K562 (cell line): Measurements from ENCODE around the gene MAP4K1. TPM values are rescaled to one million over a fixed set of nuclear protein-coding genes. Genes with fewer than 3 reads are reported as not detected.

Experiments used
- ETV5 ChIP-seq: sonication (generic); formaldehyde crosslinking; IDR thresholded peaks from 2 replicates; pipeline ENCODE4 v1.4.0; 2020; ENCODE audit warnings: low read depth, mild to moderate bottlenecking, missing genetic modification reagents
- HEY1 ChIP-seq: fragments of 250-450 bp; sonication (Bioruptor Pico); IDR thresholded peaks from 2 replicates; pipeline ENCODE4 v1.5.0; 2020; ENCODE audit warnings: mild to moderate bottlenecking, moderate library complexity, borderline replicate concordance
- HINFP ChIP-seq: fragments of 450-650 bp; conservative IDR thresholded peaks from 2 replicates; pipeline ENCODE4 v1.6.1; 2016; ENCODE audit warnings: missing genetic modification characterization, low read depth, mild to moderate bottlenecking, control low read depth, missing compliant biosample characterization
- KDM1A ChIP-seq, 2 experiments: fragments of 450-650 bp; IDR thresholded peaks; 2 replicates each; pipeline ENCODE4 v1.6.1; 2016; ENCODE audit warnings: mild to moderate bottlenecking in 2 of 2
- MAFG ChIP-seq: fragments of 450-650 bp; conservative IDR thresholded peaks from 2 replicates; pipeline ENCODE4 v1.6.1; 2016; ENCODE audit warnings: missing genetic modification characterization, missing compliant biosample characterization
- MAZ ChIP-seq, 2 experiments: fragments of 450-650 bp in 1 of 2; sonication (generic) in 1 of 2; formaldehyde crosslinking; IDR thresholded peaks in 1 of 2; conservative IDR thresholded peaks in 1 of 2; 2 replicates each; pipeline versions ENCODE4 v1.4.0 to v1.5.0; 2020; ENCODE audit warnings: mild to moderate bottlenecking in 1 of 2, missing genetic modification reagents in 1 of 2
- MTA1 ChIP-seq: fragments of 450-650 bp; IDR thresholded peaks from 2 replicates; pipeline ENCODE4 v1.6.1; 2017; ENCODE audit warnings: borderline replicate concordance
- NFXL1 ChIP-seq: fragments of 450-650 bp; formaldehyde crosslinking; IDR thresholded peaks from 2 replicates; pipeline ENCODE4 v1.4.0; 2021; ENCODE audit warnings: mild to moderate bottlenecking
- NR4A1 ChIP-seq, 2 experiments: fragments of 250-450 bp in 1 of 2; fragments of 450-650 bp in 1 of 2; sonication (Bioruptor Pico) in 1 of 2; IDR thresholded peaks; 2 replicates each; pipeline versions ENCODE4 v1.4.0 to v1.6.1; 2016 to 2020; ENCODE audit warnings: mild to moderate bottlenecking in 2 of 2, missing compliant biosample characterization in 1 of 2, missing genetic modification characterization in 1 of 2, moderate library complexity in 1 of 2
- POLR2B ChIP-seq: fragments of 450-650 bp; IDR thresholded peaks from 2 replicates; pipeline ENCODE4 v1.6.1; 2018; ENCODE audit warnings: low read depth; ENCODE audit not compliant: partially characterized antibody
- STAT6 ChIP-seq: sonication (generic); formaldehyde crosslinking; IDR thresholded peaks from 2 replicates; pipeline ENCODE4 v1.8.1; 2023; ENCODE audit warnings: mild to moderate bottlenecking, missing genetic modification reagents
- TAF15 ChIP-seq: fragments of 200-400 bp; formaldehyde crosslinking; IDR thresholded peaks from 2 replicates; pipeline ENCODE4 v1.6.1; 2017; ENCODE audit warnings: mild to moderate bottlenecking, low read depth, low read length, moderate library complexity
- YBX1 ChIP-seq: fragments of 450-650 bp; IDR thresholded peaks from 2 replicates; pipeline ENCODE4 v1.7.1; 2016; ENCODE audit warnings: mild to moderate bottlenecking
- ZNF146 ChIP-seq: IDR thresholded peaks from one replicate; pipeline ENCODE4 v1.6.1; 2018; ENCODE audit warnings: missing compliant biosample characterization; ENCODE audit not compliant: unreplicated experiment
- ZNF282 ChIP-seq: sonication (generic); formaldehyde crosslinking; IDR thresholded peaks from 2 replicates; pipeline ENCODE4 v1.8.1; 2023; ENCODE audit warnings: missing genetic modification reagents
- ZNF561 ChIP-seq: fragments of 450-650 bp; formaldehyde crosslinking; conservative IDR thresholded peaks from 2 replicates; pipeline ENCODE4 v1.4.0; 2020; ENCODE audit warnings: mild to moderate bottlenecking, moderate library complexity
- ZNF717 ChIP-seq: fragments of 250-450 bp; sonication (Bioruptor Pico); IDR thresholded peaks from 2 replicates; pipeline ENCODE4 v1.5.0; 2021
- polyA plus RNA-seq, 8 experiments: library from polyadenylated mRNA; depleted of rRNA in 4 of 8; stranded (reverse) in 5 of 8; unstranded in 3 of 8; fragments of >200 nt; fragmentation: Nextera tagmentation in 2 of 8; fragmentation: Illumina TruSeq in 1 of 8; extraction: Ambion mirVana in 2 of 8; extraction: Trizol in 1 of 8; gene quantifications; 2 replicates each; pipeline versions ENCODE4 v1.2.1 to v1.2.3, GENCODE V29; 2011 to 2014; ENCODE audit warnings: inconsistent platforms in 1 of 8, missing spikeins in 1 of 8
- total RNA-seq, 7 experiments: library from RNA; depleted of rRNA in 6 of 7; stranded (reverse); fragments of >200 nt in 6 of 7; fragmentation: Illumina TruSeq in 2 of 7; extraction: Trizol in 2 of 7; gene quantifications; 2 replicates each; pipeline versions ENCODE4 v1.2.1 to v1.2.3, GENCODE V29; 2011 to 2021; ENCODE audit warnings: low replicate concordance in 1 of 7
- TF ChIP-seq, protein P1 (sequence below): fragments of 250-450 bp; sonication (Bioruptor Pico); IDR thresholded peaks from 2 replicates; pipeline ENCODE4 v1.8.0; 2022; ENCODE audit warnings: moderate library complexity, mild to moderate bottlenecking, inconsistent platforms
- TF ChIP-seq, protein P2 (sequence below): sonication (generic); formaldehyde crosslinking; IDR thresholded peaks from 2 replicates; pipeline ENCODE4 v1.8.0; 2022; ENCODE audit warnings: mild to moderate bottlenecking, low read depth, missing genetic modification reagents
- TF ChIP-seq, protein P3 (sequence below): fragments of 450-650 bp; IDR thresholded peaks from 2 replicates; pipeline ENCODE4 v1.6.1; 2016

Gene MAP4K1
- total and polyA plus RNA-seq, 9 of the 15 experiments (the other 6 are each of a cell fraction or from before 2014, with no cell fraction given), result 0.14 to 3.2 (median 0.73) TPM; not detected in 1

DNA sequence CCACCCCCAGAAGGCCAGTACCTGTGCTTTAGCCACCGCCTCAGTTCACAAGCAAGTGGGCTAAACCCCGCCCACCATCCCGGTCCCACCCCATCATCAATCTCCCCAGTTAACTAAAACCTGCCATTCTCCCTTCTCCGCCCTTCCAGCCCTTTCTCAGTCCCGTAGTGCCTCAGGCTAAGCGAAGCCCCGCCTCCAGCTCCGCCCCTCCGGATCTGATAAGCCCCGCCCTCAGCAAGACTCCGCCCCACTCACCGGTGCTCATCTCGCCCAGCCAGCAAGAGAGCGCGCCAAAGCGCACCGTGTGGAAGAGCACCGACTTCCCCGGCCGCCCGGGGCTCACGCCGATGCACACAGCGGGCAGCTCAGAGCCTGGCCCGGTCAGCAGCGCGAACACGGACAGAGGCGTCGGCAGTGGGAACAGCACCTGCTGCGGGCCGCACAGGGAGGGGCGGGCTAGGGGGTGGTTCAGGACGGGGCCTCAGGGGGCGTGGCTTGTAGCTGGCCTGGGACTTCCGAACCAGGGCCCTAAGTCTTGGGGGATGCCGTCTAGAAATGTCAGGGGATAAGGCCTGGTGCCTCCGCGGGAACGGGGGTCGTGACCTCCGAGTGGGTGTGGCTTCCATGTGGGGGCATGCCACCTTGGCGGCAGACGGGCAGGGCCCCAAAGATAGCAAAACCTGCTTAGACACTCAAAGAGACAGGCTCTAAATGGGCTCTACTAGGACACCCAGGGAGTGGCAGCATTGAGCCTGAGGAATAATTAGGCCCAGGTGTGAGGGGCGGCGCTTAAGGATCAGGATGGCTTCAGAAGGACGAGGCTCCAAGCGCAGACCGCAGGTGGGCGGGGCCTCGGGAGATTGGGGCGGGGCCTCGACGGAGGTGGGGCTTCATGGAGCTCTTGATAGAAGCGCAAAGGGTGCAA, 21.4 kb downstream of the MAP4K1 start (continued):
- TF ChIP-seq ZNF561 (CRISPR knock-in tag) (no peak), HEY1 (CRISPR knock-in tag) (no peak), MAFG (no peak), HINFP (tag) (no peak), TAF15 (no peak), STAT6 (CRISPR knock-in tag) (0 out of 2 replicates have a peak, but pooled peaks have one; percentile 50), KDM1A (IDR thresholded peaks at IDR 0.05) (no peak), ZNF146 (CRISPR knock-in tag) (no peak), NR4A1 (CRISPR knock-in tag; IDR thresholded peaks at IDR 0.05) (no peak), NR4A1 (tag; IDR thresholded peaks at IDR 0.05) (no peak), MTA1 (no peak), POLR2B (no peak), YBX1 (no peak), ZNF717 (CRISPR knock-in tag) (no peak), NFXL1 (CRISPR knock-in tag) (no peak), ZNF282 (CRISPR knock-in tag) (no peak), MAZ (CRISPR knock-in tag; conservative IDR thresholded peaks at IDR 0.05 in 1 of 2, IDR thresholded peaks at IDR 0.05 in 1 of 2) (peak; percentile 70 to 71), ETV5 (CRISPR knock-in tag) (0 out of 2 replicates have a peak, but pooled peaks have one; percentile 41)
- TF ChIP-seq, protein P1, sequence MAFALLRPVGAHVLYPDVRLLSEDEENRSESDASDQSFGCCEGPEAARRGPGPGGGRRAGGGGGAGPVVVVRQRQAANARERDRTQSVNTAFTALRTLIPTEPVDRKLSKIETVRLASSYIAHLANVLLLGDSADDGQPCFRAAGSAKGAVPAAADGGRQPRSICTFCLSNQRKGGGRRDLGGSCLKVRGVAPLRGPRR (CRISPR knock-in tag), result no peak
- TF ChIP-seq, protein P2, sequence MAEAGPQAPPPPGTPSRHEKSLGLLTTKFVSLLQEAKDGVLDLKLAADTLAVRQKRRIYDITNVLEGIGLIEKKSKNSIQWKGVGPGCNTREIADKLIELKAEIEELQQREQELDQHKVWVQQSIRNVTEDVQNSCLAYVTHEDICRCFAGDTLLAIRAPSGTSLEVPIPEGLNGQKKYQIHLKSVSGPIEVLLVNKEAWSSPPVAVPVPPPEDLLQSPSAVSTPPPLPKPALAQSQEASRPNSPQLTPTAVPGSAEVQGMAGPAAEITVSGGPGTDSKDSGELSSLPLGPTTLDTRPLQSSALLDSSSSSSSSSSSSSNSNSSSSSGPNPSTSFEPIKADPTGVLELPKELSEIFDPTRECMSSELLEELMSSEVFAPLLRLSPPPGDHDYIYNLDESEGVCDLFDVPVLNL, result peak; percentile 48; the same call in 1 of the 2 replicates
- TF ChIP-seq, protein P3, sequence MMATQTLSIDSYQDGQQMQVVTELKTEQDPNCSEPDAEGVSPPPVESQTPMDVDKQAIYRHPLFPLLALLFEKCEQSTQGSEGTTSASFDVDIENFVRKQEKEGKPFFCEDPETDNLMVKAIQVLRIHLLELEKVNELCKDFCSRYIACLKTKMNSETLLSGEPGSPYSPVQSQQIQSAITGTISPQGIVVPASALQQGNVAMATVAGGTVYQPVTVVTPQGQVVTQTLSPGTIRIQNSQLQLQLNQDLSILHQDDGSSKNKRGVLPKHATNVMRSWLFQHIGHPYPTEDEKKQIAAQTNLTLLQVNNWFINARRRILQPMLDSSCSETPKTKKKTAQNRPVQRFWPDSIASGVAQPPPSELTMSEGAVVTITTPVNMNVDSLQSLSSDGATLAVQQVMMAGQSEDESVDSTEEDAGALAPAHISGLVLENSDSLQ, result peak; percentile 94
